Calu3 (cell line): ENCODE measurements around the gene HSPA1A. TPM values are rescaled to one million over a fixed set of nuclear protein-coding genes. Genes with fewer than 3 reads are reported as not detected.

Experiments
- BruUV-seq: library from RNA; stranded (reverse); fragments of 400-500 nt; replicated peaks from 2 replicates; lab custom pipeline; 2021; lab: Mats Ljungman, UMichigan
- CTCF ChIA-PET: fragments of 300-600 bp; sonication (Branson Sonifier 250); formaldehyde crosslinking; loops from one replicate; lab custom pipeline; 2022; ENCODE audit warnings: antibody characterized with exemption; lab: Charles Lee
- DNase-seq: peaks from one replicate; pipeline ENCODE4 v3.0.0; 2022
- H3K27ac Mint-ChIP-seq: one replicate; pipeline ENCODE4 v1.8.0; 2022; ENCODE audit warnings: mixed read lengths; ENCODE audit not compliant: unreplicated experiment
- H3K27me3 Mint-ChIP-seq: one replicate; pipeline ENCODE4 v1.8.0; 2022; ENCODE audit warnings: mixed read lengths; ENCODE audit not compliant: unreplicated experiment
- H3K36me3 Mint-ChIP-seq: one replicate; pipeline ENCODE4 v1.8.0; 2022; ENCODE audit warnings: mild to moderate bottlenecking, moderate library complexity, mixed read lengths; ENCODE audit not compliant: insufficient read depth, unreplicated experiment
- H3K4me1 Mint-ChIP-seq: one replicate; pipeline ENCODE4 v1.8.0; 2022; ENCODE audit warnings: mild to moderate bottlenecking, low read depth, mixed read lengths; ENCODE audit not compliant: unreplicated experiment
- H3K4me3 Mint-ChIP-seq: one replicate; pipeline ENCODE4 v1.8.0; 2022; ENCODE audit warnings: mild to moderate bottlenecking, low read depth, moderate library complexity, mixed read lengths; ENCODE audit not compliant: unreplicated experiment
- H3K9me3 Mint-ChIP-seq: one replicate; pipeline ENCODE4 v1.8.0; 2022; ENCODE audit warnings: low read depth, mixed read lengths; ENCODE audit not compliant: unreplicated experiment
- CTCF ChIP-seq: fragments of 200-600 bp; IDR thresholded peaks from one replicate; pipeline ENCODE4 v1.8.0; 2022; ENCODE audit warnings: antibody characterized with exemption; ENCODE audit not compliant: unreplicated experiment
- intact Hi-C: fragments of 100-400 bp; cut with micrococcal nuclease; formaldehyde crosslinking; loops from one replicate; pipeline ENCODE4 v1.10.0; 2022; ENCODE audit not compliant: unreplicated experiment
- total RNA-seq: library from RNA; stranded (reverse); gene quantifications from 2 replicates; pipeline ENCODE4 v1.2.3, GENCODE V29; 2022

HSPA1A gene
- total RNA-seq, 1 experiment from 2014 or later = 1,263 TPM

GRCh38 chr6:31767096-31767645, 48.2 kb upstream of the HSPA1A start:
- Mint-ChIP-seq H3K4me3 (no peak overlapping the region), H3K9me3 (no peaks in the 10 kb centered on the region), H3K36me3 (peaks cover 22% of the 10 kb centered on the region), H3K27ac (no peak overlapping the region), H3K27me3 (no peaks in the 10 kb centered on the region), H3K4me1 (peaks cover 17% of the 10 kb centered on the region)
- intact Hi-C loops = no loop called here
- TF ChIP-seq CTCF = no peak
- no peak for DNase-seq
- CTCF ChIA-PET = interaction anchor here (0.7 kb wide), 1 partner anchor 769 kb away, joined by 3 read pairs; no protein-coding TSS in a partner anchor
- no TSS peak for BruUV-seq

GRCh38 chr6:31768363-31769257, 46.7 kb upstream of the HSPA1A start:
- no peaks in the 10 kb centered on the region for H3K9me3 Mint-ChIP-seq
- H3K27ac Mint-ChIP-seq = no peak overlapping the region
- peaks cover 21% of the 10 kb centered on the region for H3K4me1 Mint-ChIP-seq
- no peak overlapping the region for H3K4me3 Mint-ChIP-seq
- H3K27me3 Mint-ChIP-seq = no peaks in the 10 kb centered on the region
- no TSS peak for BruUV-seq
- peaks cover 21% of the 10 kb centered on the region for H3K36me3 Mint-ChIP-seq
- DNase-seq = no peak
- intact Hi-C loops = loop anchor here (1.0 kb wide), 2 partner anchors 39 to 88 kb away; partner anchors contain the start of gene DDAH2
- CTCF ChIA-PET = interaction anchor here (1.3 to 2.8 kb wide), 7 partner anchors 29 to 222 kb away, joined by 4 to 51 read pairs (median 21); partner anchors contain the start of genes ATP6V1G2, DDAH2, LSM2 and LY6G5C
- TF ChIP-seq CTCF = no peak

DNA sequence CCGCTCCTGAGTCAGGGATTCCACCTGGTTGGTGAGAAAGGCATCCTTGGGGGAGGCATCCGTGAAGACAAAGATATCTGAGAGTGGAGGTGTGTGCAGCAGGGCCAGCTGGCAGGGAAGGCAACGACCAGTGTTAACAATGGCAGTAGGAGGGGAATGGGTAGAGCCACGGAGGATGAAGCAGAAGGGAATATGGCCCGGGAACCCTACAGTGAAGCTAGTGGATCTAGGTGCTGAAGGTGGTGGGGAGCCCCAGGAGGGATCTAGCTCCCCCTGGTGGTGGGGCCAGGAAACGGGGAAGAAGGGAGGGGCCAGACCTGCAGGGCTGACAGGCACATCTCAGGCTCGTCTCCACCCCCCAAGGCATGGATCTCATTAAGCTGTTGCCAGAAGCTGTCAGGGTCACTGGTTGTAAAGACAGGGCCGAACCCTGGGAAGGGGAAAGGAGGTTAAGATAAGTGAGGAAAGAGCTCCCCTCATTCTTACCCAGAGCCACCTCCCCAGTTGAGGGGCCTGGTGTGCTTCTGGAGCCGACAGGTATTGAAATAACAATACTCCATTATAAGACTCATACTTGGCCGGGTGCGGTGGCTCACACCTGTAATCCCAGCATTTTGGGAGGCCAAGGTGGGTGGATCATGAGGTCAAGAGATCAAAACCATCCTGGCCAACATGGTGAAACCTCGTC, 45.5 kb upstream of the HSPA1A start:
- Mint-ChIP-seq H3K4me1 (peaks cover 21% of the 10 kb centered on the region), H3K4me3 (no peak overlapping the region), H3K9me3 (no peaks in the 10 kb centered on the region), H3K27me3 (no peaks in the 10 kb centered on the region), H3K27ac (peak overlapping the region; percentile 40), H3K36me3 (peaks cover 20% of the 10 kb centered on the region)
- TF ChIP-seq CTCF = peak; percentile 100
- CTCF ChIA-PET = interaction anchor here (0.6 to 2.8 kb wide), 33 partner anchors 11 to 278 kb away, joined by 3 to 51 read pairs (median 4); partner anchors contain the start of genes ABHD16A, ATP6V1G2, CLIC1 and CSNK2B
- intact Hi-C loops = loop anchor here (1.0 to 10.0 kb wide), 3 partner anchors 41 to 175 kb away; partner anchors contain the start of genes CFB and DDAH2
- BruUV-seq = no TSS peak
- DNase-seq = peak; percentile 99

GRCh38 chr6:31770860-31771259, 44.5 kb upstream of the HSPA1A start:
- Mint-ChIP-seq H3K36me3 (peaks cover 24% of the 10 kb centered on the region), H3K4me1 (peaks cover 31% of the 10 kb centered on the region), H3K9me3 (no peaks in the 10 kb centered on the region), H3K4me3 (no peak overlapping the region), H3K27me3 (no peaks in the 10 kb centered on the region), H3K27ac (no peak overlapping the region)
- TF ChIP-seq CTCF = no peak
- CTCF ChIA-PET = interaction anchor here (0.6 to 2.8 kb wide), 13 partner anchors 31 to 118 kb away, joined by 3 to 51 read pairs (median 7); partner anchors contain the start of genes ABHD16A, CLIC1, DDAH2 and HSPA1A
- no TSS peak for BruUV-seq
- DNase-seq = no peak
- intact Hi-C loops = loop anchor here (10.0 kb wide), 1 partner anchor 174 kb away; the partner anchor contains the start of gene CFB
